Measurements from ENCODE around the gene EBP. TPM values are rescaled to one million over a fixed set of nuclear protein-coding genes. Genes with fewer than 3 reads are reported as not detected.

EBP gene
- total RNA-seq, 3 donors from 2014 or later, result 60.5 to 161 (median 158) TPM

DNA sequence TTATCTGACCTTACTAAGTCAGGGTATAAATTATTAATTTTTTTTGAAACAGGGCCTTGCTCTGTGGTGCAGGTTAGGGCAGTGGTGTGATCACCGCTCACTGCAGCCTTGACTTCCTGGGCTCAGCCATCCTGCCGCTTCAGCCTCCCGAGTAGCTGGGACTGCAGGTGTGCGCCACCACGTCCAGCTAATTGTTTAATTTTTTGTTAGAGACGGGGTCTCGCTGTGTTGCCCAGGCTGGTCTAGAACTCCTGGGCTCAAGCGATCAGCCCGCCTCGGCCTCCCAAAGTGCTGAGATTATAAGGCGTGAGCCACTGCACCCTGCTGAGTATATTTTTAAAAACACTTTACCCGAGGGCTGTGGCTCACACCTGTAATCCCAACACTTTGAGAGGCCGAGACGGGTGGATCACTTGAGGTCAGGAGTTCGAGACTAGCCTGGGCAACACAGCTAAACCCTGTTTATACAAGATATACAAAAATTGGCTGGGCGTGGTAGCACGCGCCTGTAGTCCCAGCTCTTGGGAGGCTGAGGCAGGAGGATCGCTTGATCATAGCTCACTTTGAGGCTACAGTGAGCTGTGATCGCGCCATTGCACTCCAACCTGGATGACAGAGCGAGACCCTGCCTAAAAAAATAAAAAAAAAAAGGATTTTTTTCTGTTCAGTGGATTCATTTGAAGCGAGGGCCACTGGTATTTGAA lies 17.2 kb downstream of the EBP start:
- Histone ChIP-seq H3K9me3 (no peaks in the 10 kb centered on the region), H3K36me3 (ENCODE audit: low read depth) (no peaks in the 10 kb centered on the region), H3K4me3 (no peak overlapping the region), H3K4me1 (ENCODE audit: low read depth) (no peaks in the 10 kb centered on the region)
- ATAC-seq (no peak), DNase-seq (no peak)
- TF ChIP-seq, protein P1, sequence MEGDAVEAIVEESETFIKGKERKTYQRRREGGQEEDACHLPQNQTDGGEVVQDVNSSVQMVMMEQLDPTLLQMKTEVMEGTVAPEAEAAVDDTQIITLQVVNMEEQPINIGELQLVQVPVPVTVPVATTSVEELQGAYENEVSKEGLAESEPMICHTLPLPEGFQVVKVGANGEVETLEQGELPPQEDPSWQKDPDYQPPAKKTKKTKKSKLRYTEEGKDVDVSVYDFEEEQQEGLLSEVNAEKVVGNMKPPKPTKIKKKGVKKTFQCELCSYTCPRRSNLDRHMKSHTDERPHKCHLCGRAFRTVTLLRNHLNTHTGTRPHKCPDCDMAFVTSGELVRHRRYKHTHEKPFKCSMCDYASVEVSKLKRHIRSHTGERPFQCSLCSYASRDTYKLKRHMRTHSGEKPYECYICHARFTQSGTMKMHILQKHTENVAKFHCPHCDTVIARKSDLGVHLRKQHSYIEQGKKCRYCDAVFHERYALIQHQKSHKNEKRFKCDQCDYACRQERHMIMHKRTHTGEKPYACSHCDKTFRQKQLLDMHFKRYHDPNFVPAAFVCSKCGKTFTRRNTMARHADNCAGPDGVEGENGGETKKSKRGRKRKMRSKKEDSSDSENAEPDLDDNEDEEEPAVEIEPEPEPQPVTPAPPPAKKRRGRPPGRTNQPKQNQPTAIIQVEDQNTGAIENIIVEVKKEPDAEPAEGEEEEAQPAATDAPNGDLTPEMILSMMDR (IDR thresholded peaks at IDR 0.05), result no peak
- intact Hi-C loops (cut with DNase I, micrococcal nuclease), result no loop called here

DNA sequence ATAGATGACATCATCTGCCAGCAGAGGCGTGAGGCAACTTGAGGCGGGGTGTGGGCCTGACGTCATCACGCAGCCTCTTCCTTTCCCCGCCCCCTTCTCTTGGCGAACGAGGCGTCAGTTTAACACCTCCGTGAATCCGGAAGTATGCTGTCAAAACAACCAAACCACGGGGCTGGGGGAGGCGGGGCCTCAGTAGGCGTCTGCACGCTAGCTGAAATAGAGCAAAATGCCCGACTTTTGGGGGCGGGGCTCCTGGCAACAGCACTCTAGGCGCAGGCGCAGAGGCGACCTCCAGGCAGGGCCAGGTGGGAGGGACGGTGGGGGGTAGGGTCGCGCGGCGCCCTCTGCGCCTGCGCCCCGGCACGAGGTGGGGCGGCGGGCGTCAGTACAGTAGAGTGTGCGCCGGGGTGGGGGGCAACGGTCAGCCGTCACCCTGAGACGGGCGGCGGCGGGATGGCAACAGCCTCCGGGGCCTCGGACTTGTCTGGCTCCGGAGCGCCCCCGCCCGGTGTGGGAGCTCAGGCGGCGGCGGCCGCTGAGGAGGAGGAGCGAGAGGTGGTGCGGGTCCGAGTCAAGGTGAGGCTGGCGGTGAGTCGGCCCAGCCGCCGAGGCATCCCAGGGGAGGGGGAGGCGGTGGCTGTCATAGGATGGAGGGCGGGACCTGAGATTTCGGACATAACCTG lies 17.9 kb downstream of the EBP start, which contains the start of gene TBC1D25:
Gene TBC1D25 (plus strand): TSS at position 370 of the 683 bp plus-strand sequence. CDS start 84 bp downstream, at position 454.
- peak within 1 kb of the TSS; percentile 19 for H3K4me3 ChIP-seq
- TF ChIP-seq, protein P1 (IDR thresholded peaks at IDR 0.05), result no peak
- intact Hi-C loops (cut with DNase I, micrococcal nuclease), result no loop called here
- ATAC-seq (peak; percentile 94), DNase-seq (peak; percentile 96 to 98 (median 98))
- no peaks in the 10 kb centered on the region for H3K4me1 ChIP-seq (ENCODE audit: low read depth)
- no peaks in the 10 kb centered on the region for H3K9me3 ChIP-seq
- H3K36me3 ChIP-seq (ENCODE audit: low read depth), result no peaks in the 10 kb centered on the region

DNA sequence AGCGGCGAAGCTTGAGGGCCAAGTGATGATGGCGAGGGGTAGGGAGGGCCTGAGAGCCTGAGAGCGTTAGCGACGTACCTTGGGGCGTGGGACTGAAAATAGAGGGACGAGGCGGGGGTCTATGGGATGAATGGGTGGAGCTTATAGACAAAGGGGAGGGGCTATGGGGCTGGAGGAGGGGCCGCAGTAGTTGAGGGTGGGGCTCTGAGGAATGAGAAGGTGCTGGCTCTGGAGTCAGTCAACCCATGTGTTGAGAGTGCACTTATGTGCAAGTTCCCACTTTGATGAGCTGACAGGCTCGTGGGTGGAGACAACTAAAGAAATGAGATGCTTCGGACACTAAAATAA lies 18.4 kb downstream of the EBP start:
- TF ChIP-seq, protein P1 (IDR thresholded peaks at IDR 0.05), result no peak
- peak in 1 of 3 donors; percentile 62 for DNase-seq
- intact Hi-C loops (cut with DNase I, micrococcal nuclease), result no loop called here
- Histone ChIP-seq H3K9me3 (no peaks in the 10 kb centered on the region), H3K36me3 (ENCODE audit: low read depth) (no peaks in the 10 kb centered on the region), H3K4me1 (ENCODE audit: low read depth) (no peaks in the 10 kb centered on the region), H3K4me3 (peak overlapping the region; percentile 19)
- ATAC-seq, result peak; percentile 64

DNA sequence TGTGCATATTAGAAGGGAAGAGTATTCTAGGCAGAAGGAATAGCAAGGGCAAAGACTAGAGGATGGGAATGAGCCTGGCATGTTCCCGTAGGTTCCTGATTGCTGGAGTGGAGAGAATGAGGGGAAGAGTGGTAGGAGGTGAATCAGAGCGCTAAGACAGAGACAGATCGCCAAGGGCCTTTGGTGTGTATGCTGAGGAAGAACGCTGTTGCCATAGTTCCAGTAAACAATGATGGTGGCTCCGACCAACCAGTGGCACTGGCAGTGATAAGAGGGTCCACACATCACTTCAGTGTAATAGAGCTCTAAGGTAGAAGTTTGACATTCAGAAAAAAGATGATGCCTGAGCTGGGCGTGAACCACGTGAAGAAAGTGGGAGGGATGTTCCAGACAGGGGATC lies 18.9 kb downstream of the EBP start:
- intact Hi-C loops (cut with DNase I, micrococcal nuclease), result no loop called here
- ATAC-seq (no peak), DNase-seq (no peak)
- H3K4me1 ChIP-seq (ENCODE audit: low read depth), result no peaks in the 10 kb centered on the region
- no peaks in the 10 kb centered on the region for H3K36me3 ChIP-seq (ENCODE audit: low read depth)
- no peaks in the 10 kb centered on the region for H3K9me3 ChIP-seq
- TF ChIP-seq, protein P1 (IDR thresholded peaks at IDR 0.05), result no peak
- no peak overlapping the region for H3K4me3 ChIP-seq

DNA sequence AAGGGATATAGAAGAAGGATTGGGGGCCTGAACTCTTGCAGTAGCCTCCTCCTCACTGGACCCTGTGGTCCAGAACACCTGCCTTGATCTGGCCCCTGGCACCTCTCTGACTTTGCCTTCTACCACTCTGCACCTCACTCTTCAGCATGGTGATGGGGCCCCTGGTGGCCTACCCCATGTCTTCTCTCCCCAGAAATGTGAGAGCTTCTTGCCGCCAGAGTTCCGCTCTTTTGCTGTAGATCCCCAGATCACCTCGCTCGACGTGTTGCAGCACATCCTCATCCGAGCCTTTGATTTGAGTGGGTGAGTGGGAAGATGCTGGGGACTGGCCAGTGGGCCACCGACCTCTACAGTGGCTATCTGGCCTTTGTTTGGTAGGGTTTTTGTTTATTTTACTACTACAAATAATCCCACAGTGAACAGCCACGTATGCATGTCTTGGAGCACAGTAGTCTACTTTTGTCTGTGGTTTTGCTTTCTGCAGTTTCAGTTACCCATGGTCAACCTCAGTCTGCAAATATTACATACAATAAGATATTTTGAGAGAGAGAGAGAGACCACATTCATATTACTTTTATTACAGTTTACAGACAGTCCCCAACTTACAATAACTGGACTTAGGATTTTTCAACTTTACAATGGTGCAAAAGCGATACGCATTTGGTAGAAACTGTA lies 19.7 kb downstream of the EBP start:
- no peak for DNase-seq
- H3K9me3 ChIP-seq, result no peaks in the 10 kb centered on the region
- no peak for ATAC-seq
- no peaks in the 10 kb centered on the region for H3K36me3 ChIP-seq (ENCODE audit: low read depth)
- TF ChIP-seq, protein P1 (IDR thresholded peaks at IDR 0.05), result no peak
- H3K4me1 ChIP-seq (ENCODE audit: low read depth), result no peaks in the 10 kb centered on the region
- intact Hi-C loops (cut with DNase I, micrococcal nuclease), result no loop called here
- H3K4me3 ChIP-seq, result no peak overlapping the region

Measured in mucosa of descending colon (tissue), 3 donors.